Right ventricle myocardium inferior (tissue), 1 donor: ENCODE data around the gene REG3G. TPM values are rescaled to one million over a fixed set of nuclear protein-coding genes. Genes with fewer than 3 reads are reported as not detected.

Source experiments
- ATAC-seq: fragments of 200-7000 bp; cut with Tn5 transposase; one replicate; pipeline ENCODE4 v1.9.1; 2020; ENCODE audit warnings: mild to moderate bottlenecking, moderate library complexity
- DNase-seq: peaks from one replicate; pipeline ENCODE4 v3.0.0; 2021; ENCODE audit errors: missing footprints
- intact Hi-C: fragments of 100-400 bp; cut with DNase I; formaldehyde crosslinking; loops from one replicate; pipeline ENCODE4 v1.11.0; 2022
- long read RNA-seq: library from polyadenylated mRNA; unstranded; transcript quantifications from one replicate; pipeline ENCODE4 v2.0.0, GENCODE V29; 2021
- total RNA-seq: library from RNA; stranded (reverse); fragmentation: NEBNext Ultra II Directional; extraction: Animal tissue kit (Norgen Biotek cat#: 25700); gene quantifications from one replicate; pipeline ENCODE4 v1.2.1, GENCODE V29; 2021
- donor health status: DM: no; HTN: yes; CAD: no; lungs with severe emphysema.

REG3G gene
- total RNA-seq: not detected
- long read RNA-seq: 0 reads

- DNase-seq (no peak), ATAC-seq (no peak)
- intact Hi-C loops: no loop called here
Observed at GRCh38 chr2:79025421-79025820, at the start of gene REG3G. Gene REG3G (plus strand): TSS chr2:79025702. CDS start chr2:79026094, 392 bp downstream.

- DNase-seq (no peak), ATAC-seq (no peak)
- intact Hi-C loops: no loop called here
Observed at GRCh38 chr2:78977661-78978145, 47.8 kb upstream of the REG3G start.

- DNase-seq (no peak), ATAC-seq (no peak)
- intact Hi-C loops: no loop called here
Observed at GRCh38 chr2:78978340-78978739, 47.2 kb upstream of the REG3G start.

GRCh38 chr2:78979380-78980151 lies 45.9 kb upstream of the REG3G start:
- DNase-seq: no peak
- ATAC-seq: no peak
- intact Hi-C loops: no loop called here

DNA sequence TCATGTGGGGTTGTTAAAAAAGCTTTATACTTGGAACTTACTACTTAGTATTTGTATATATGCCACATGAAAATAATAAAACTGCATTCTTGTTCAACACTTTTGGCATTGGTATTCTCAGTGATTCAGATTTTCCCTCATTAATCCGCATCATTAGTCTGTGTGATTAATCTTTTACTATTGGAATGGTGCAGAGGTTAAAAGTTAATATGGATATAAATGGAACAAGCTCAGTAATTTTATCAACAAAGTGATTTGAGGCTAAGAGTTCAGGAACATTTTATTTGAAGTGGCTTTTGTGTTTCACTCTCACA lies 45.4 kb upstream of the REG3G start:
- DNase-seq (no peak), ATAC-seq (no peak)
- intact Hi-C loops: no loop called here

DNA sequence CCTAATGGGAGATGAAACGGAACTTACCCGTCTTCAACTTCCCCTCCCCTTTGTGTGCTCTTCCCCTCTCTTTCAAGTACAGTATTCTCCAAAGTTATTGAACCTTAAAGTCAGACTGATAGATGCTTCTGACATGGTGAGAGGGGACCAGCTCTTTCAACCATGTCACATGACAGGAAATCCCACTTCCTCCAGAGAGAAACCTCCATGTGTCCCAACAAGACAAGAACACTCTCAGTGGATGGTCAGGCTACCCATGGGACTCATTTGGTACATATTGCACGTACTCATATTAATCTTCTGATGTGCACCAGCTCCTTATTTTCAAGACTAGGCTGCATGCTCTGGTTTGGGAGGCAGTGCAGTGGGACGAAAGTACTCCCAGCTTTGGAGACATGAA lies 44.6 kb upstream of the REG3G start:
- DNase-seq: no peak
- no peak for ATAC-seq
- intact Hi-C loops: no loop called here

DNA sequence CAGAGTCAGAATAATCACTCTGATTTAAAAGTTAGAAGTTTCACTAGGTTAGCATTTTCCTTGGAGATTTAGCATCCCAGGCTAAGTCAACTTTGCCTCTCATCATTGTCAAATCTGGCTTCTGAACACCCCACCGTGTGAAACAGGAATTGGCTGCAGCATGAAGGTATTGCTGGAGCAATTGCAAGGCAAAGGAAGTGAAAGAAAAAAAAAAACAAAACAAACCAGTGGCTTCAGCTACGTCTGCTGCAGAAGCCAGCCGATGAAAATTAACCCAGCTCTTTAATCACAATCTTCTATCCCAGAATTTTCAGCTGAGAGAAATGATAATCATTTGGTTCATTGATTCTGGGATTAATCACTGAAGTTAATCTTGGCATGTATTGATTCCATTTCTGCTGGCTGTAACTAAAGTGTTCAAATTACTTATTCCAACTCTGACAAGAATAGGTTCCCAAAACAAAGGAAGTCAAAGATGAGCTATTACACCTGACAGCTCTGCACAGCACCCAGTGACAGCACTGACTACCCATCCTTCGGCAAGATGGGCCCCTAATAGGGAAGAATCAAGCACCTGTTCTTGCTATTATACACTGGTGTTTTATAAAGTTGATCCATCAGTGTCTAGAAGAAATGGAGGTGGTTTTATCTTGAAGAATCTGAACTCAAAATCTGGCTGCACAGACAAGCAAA lies 42.7 kb upstream of the REG3G start:
- ATAC-seq (no peak), DNase-seq (no peak)
- intact Hi-C loops: no loop called here

DNA sequence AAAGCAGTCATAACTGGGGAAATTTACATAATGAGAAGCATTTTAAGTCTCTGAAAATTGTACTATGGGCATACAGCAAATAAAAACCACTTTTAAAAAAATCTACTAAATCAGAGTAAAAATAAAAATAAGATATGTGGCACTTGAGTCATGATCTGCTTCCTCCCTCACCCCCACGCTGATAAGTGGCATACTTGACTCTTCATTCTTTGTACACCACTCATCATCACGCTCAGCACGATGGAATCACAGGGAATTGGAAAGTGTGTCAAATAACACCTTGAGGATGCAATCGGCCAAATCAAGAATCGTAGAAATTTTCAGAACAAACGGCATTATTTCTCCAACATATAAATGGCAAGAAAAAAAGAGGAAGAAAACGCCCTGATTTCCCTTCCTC lies 41.1 kb upstream of the REG3G start:
- ATAC-seq (no peak), DNase-seq (no peak)
- intact Hi-C loops: no loop called here

- intact Hi-C loops: no loop called here
- ATAC-seq (no peak), DNase-seq (no peak)
Observed at GRCh38 chr2:78985558-78985957, 39.9 kb upstream of the REG3G start.

- ATAC-seq (no peak), DNase-seq (no peak)
- intact Hi-C loops: no loop called here
Observed at GRCh38 chr2:78989051-78989450, 36.5 kb upstream of the REG3G start.

- ATAC-seq: no peak
- DNase-seq: no peak
- intact Hi-C loops: no loop called here
Observed at GRCh38 chr2:78992451-78992806, 33.1 kb upstream of the REG3G start.

DNA sequence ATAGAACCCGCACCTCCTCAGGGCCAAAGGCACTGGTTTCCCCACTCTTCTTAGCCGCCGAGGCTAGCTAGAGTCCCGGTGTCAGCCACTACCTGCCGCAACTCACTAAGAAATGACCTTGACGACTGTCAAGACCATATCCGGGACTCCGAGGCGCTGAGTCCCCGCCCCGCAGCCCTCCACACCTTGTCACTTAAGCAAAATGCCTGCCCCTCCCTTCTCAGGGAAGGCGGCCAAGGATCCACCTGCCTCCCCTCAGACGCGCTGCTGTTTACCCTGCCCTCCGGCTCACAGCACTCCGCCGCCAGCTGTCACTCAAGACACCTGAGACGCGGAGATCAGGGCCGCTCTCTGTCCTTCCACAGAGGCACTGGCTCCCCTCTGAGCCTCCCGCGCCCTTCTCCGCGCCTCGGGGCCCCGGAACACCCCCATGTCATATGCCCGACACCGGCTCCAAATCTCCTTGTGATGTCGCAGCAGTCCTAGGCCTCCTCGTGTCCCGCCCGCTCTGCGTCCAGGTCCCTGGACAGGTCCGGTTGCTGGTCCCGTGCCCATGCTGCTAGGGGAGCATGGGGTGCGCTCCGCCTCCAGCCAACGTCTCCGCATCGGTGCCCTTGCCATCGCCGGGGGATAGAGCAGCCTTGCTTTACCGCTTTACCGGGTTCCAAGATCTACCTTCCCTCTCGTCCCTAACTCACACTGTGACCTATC lies 32.5 kb upstream of the REG3G start:
- DNase-seq: peak; percentile 60
- no peak for ATAC-seq
- intact Hi-C loops: no loop called here

DNA sequence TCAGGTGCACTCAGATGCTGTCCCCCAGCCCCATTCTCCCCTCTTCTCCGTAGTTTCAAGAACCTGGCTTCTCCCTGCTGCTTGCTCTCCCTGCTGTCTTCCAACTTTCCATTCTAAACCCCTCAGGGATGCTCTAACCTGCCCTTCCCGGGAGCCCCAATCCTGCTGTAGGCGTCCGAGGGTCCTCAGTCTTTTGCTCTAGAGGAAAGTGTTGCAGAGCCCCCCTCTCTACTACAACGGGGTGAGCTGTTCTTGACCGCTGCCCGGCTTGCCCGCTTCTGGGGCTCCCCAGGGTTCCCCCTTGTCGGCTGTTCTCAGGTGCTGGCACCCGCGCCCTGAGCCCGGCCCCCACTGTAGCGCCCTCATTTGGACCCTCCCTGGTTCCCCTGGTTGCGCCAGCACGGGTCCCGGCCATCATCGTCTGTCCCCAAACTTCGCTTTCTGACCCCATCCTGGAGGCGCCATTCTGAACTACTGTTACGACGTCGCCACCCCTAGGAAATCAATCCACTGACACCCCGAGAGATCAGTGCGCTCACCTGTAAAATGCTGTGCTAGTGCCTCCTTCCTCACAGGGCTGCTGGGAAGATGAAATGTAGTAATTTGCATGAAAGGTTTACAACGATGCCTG lies 31.9 kb upstream of the REG3G start:
- intact Hi-C loops: no loop called here
- ATAC-seq: no peak
- DNase-seq: no peak

- ATAC-seq: no peak
- intact Hi-C loops: no loop called here
Observed at GRCh38 chr2:78994789-78995188, 30.7 kb upstream of the REG3G start.

GRCh38 chr2:78999406-78999805 lies 26.1 kb upstream of the REG3G start:
- DNase-seq: no peak
- intact Hi-C loops: no loop called here
- no peak for ATAC-seq

More at GRCh38 chr2:78994789-78995188, 30.7 kb upstream of the REG3G start:
- DNase-seq: no peak

GRCh38 chr2:79000008-79000576 lies 25.4 kb upstream of the REG3G start:
- no peak for DNase-seq
- intact Hi-C loops: no loop called here
- ATAC-seq: no peak

- intact Hi-C loops: no loop called here
- ATAC-seq: no peak
- DNase-seq: no peak
Observed at GRCh38 chr2:79001285-79001684, 24.2 kb upstream of the REG3G start.

GRCh38 chr2:79004680-79005079 lies 20.8 kb upstream of the REG3G start:
- no peak for ATAC-seq
- intact Hi-C loops: no loop called here
- no peak for DNase-seq

GRCh38 chr2:79005216-79005615 lies 20.3 kb upstream of the REG3G start:
- DNase-seq (no peak), ATAC-seq (no peak)
- intact Hi-C loops: no loop called here
